Thoracic aorta (tissue), 2 donors: ENCODE results near the gene MAN1B1. TPM values are rescaled to one million over a fixed set of nuclear protein-coding genes. Genes with fewer than 3 reads are reported as not detected.
A peak's percentile ranks its signal among the peaks of the same experiment; 100 is the strongest.

Source experiments
- ATAC-seq: fragments of 150-250 bp; one replicate; pipeline ENCODE4 v1.8.0; 2017; ENCODE audit warnings: low read depth; ENCODE audit not compliant: insufficient number of reproducible peaks, low FRiP score
- DNase-seq: peaks from one replicate; pipeline ENCODE4 v3.0.0-alpha.2; 2020; ENCODE audit warnings: low spot score
- H3K27ac ChIP-seq, 2 donors: fragments of 200-600 bp; sonication (generic); 1 replicate in 1 of 2; 2 replicates in 1 of 2; pipeline ENCODE4 v1.5.1; 2016; ENCODE audit warnings: mild to moderate bottlenecking in 2 of 2, moderate library complexity in 2 of 2
- H3K27me3 ChIP-seq: fragments of 200-600 bp; sonication (generic); replicated peaks from 2 replicates; pipeline ENCODE4 v1.6.0; 2016; ENCODE audit warnings: mild to moderate bottlenecking; ENCODE audit not compliant: insufficient read depth
- H3K36me3 ChIP-seq: fragments of 200-600 bp; sonication (generic); one replicate; pipeline ENCODE4 v1.5.1; 2016
- H3K4me1 ChIP-seq, 2 donors: fragments of 200-600 bp; sonication (generic); 1 replicate in 1 of 2; 2 replicates in 1 of 2; pipeline versions ENCODE4 v1.5.1 to v1.6.0; 2016; ENCODE audit warnings: low read depth in 2 of 2, mild to moderate bottlenecking in 1 of 2; ENCODE audit not compliant: control insufficient read depth in 1 of 2
- H3K4me3 ChIP-seq: fragments of 200-600 bp; sonication (generic); 2 replicates; pipeline ENCODE4 v1.5.1; 2016; ENCODE audit warnings: mild to moderate bottlenecking
- H3K9me3 ChIP-seq: fragments of 200-600 bp; sonication (generic); 2 replicates; pipeline ENCODE4 v1.5.1; 2016
- CTCF ChIP-seq: fragments of 200-600 bp; sonication (generic); IDR thresholded peaks from one replicate; pipeline ENCODE4 v1.5.1; 2019; ENCODE audit warnings: antibody characterized with exemption
- total RNA-seq, 2 donors: library from RNA; depleted of rRNA; stranded (reverse); fragments of >200 nt; gene quantifications; one replicate each; pipeline versions ENCODE4 v1.1.0 to v1.2.3, GENCODE V29; 2016

The MAN1B1 gene
- total RNA-seq, 2 donors from 2014 or later: 32.9 to 52.9 TPM

DNA sequence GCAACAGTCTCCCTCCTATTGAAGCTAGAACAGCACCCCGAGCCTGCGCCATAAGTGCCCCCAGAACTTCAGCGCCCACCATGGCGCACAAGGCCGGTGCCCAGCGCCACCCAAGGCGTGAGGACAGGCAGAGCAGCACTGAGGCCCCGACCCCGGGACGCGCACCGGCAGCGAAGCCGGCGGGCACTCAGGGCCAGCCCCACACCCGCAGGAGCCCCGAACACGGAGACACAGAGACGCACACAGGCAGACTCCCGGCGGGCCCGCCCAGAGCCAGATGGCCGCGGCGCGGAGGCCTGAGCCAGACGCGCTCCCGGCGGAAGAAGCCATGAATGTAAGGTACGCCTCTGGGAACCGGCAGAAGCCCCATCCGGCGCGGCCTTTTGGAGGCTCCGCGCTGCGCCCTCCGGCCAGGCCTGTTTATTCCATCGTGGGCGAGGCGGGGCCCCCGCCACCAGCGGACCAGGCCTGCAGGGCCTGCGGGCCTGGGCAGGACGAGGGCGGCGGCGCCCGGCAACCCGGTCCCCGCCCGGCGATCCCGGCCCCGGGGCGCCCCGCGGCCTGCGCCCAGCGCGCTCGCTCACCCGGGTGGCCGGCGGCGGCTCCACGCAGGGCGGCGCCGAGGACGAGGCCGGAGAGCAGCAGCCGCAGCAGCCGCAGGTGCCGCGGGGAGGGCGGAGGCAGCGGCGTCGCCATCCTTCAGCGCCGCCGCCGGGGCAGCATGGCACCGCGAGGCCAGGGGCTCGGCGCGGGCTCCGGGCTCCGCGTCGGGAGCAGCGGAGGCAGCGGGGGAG, 41.3 kb upstream of the MAN1B1 start:
- no peak for ATAC-seq
- no peak for TF ChIP-seq CTCF
- Histone ChIP-seq H3K27me3 (peaks cover 14% of the 10 kb centered on the region), H3K27ac (peak overlapping the region in 1 of 2 donors; percentile 58), H3K36me3 (no peaks in the 10 kb centered on the region), H3K9me3 (no peaks in the 10 kb centered on the region), H3K4me1 (peaks cover 15 to 27% of the 10 kb centered on the region in 2 donors), H3K4me3 (peak overlapping the region; percentile 72)
- no peak for DNase-seq

DNA sequence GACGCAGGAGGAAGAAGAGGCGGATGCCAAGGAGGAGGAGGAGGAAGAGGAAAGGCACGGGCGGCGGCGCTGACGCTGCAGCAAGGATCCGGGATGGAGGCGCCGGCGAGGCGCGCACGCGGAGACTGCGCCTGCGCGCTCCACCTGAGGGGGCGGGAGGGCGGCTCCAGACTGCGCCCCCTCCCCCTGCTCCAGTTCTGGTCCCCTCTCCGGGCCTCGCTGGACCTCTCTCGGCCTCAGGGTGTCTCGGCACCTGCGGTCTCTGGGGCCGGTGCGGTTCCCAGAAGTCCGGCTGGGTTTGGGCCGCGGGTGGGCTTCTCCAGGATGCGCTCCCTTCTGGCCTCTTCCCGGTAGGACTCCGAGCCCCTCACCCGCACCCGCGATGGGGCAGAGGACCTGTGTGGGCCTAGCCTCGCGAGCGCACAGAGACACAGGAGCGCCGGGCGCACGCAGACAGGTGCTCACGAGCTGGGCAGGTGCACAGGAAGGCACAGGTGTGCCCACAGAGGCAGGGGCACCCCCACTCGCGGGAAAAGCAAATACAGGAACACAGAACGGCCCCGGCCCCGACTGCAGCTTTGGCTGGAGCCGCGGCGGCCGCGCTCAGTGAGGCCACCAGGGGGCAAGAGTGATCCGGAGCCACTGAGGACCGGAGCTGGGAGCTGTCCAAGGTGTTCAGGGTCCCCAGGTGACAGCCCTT, 40.5 kb upstream of the MAN1B1 start, which contains the start of gene NPDC1:
NPDC1 (minus strand) TSS at position 90 of the 700 bp plus-strand sequence. CDS start 188 bp downstream, outside the sequence.
- no peak for ATAC-seq
- Histone ChIP-seq H3K27me3 (peaks cover 14% of the 10 kb centered on the region), H3K36me3 (no peaks in the 10 kb centered on the region), H3K27ac (peak within 1 kb of the TSS in 1 of 2 donors; percentile 58), H3K4me1 (peaks cover 15 to 27% of the 10 kb centered on the region in 2 donors), H3K9me3 (no peaks in the 10 kb centered on the region), H3K4me3 (peak within 1 kb of the TSS; percentile 72)
- DNase-seq: no peak
- peak; percentile 77 for TF ChIP-seq CTCF

DNA sequence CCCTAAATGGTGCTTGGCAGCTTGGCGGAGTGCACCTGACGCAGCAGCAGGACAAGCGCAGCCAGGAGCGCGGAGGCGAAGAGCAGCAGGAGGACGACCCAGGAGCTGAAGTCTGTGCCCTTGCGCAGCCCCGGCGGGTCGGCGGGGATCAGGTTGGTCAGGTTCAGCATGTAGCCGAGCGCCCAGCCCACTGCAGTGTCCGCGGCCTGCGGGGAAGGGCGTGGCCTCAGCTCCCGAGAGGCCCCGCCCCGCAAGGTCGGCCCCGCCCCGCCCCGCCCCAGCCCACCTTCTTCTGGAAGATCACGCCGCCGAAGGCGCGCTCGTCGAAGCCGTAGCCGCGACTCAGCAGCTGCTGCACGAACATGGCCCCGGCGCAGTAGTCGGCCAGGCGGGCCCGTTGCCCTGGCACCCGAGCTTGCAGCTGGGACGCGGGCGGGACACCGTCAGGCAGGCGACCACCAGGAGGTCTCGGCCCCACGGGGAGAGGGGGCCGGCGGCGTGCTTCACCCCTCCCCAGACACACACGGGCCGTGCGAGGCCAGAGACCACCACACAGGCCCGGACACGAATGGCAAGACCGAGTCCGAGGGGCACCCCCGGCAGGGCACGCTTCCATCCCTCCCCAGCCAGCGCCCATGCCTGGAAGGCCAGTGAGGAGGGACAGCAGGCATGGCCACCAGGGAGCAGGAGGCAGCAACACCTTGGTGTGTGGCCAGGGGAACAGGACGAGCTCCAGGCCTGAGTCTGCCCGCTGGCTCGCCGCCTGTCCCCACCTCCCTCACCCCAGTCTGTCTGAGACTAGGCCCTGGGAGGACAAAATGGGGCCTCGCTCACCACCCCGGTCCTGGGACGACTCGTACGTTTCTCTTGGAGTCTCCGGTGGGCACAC, 37.9 kb upstream of the MAN1B1 start:
- no peak overlapping the region for H3K4me3 ChIP-seq
- no peak for TF ChIP-seq CTCF
- no peaks in the 10 kb centered on the region for H3K9me3 ChIP-seq
- H3K4me1 ChIP-seq: peaks cover 22 to 29% of the 10 kb centered on the region in 2 donors
- H3K27me3 ChIP-seq: peaks cover 22% of the 10 kb centered on the region
- no peak overlapping the region for H3K27ac ChIP-seq
- no peak for ATAC-seq
- H3K36me3 ChIP-seq: no peaks in the 10 kb centered on the region
- DNase-seq: no peak

- peaks cover 16 to 23% of the 10 kb centered on the region in 2 donors for H3K4me1 ChIP-seq
- DNase-seq: no peak
- H3K36me3 ChIP-seq: no peaks in the 10 kb centered on the region
- no peak overlapping the region for H3K27ac ChIP-seq
- peaks cover 22% of the 10 kb centered on the region for H3K27me3 ChIP-seq
- H3K4me3 ChIP-seq: no peak overlapping the region
- TF ChIP-seq CTCF: peak; percentile 8
- H3K9me3 ChIP-seq: no peaks in the 10 kb centered on the region
- ATAC-seq: no peak
Observed at GRCh38 chr9:137049544-137050449, 37.0 kb upstream of the MAN1B1 start.
